B cell (primary cell): Measurements from ENCODE around the gene ESPL1. TPM values are rescaled to one million over a fixed set of nuclear protein-coding genes. Genes with fewer than 3 reads are reported as not detected.

Experiments
- ATAC-seq: fragments of 200-7000 bp; cut with Tn5 transposase; one replicate; pipeline ENCODE4 v1.10.0; 2021; ENCODE audit warnings: low read depth, mild to moderate bottlenecking, moderate number of reproducible peaks, moderate library complexity
- CTCF ChIA-PET: fragments of 350-600 bp; sonication (Branson Sonifier 250); formaldehyde crosslinking; loops from one replicate; lab custom pipeline; 2021; ENCODE audit warnings: antibody characterized with exemption, inconsistent platforms; lab: Charles Lee
- POLR2A ChIA-PET: fragments of 350-600 bp; sonication (Branson Sonifier 250); formaldehyde crosslinking; loops from one replicate; lab custom pipeline; 2021; ENCODE audit warnings: antibody characterized with exemption; lab: Charles Lee
- DNase-seq: peaks from one replicate; pipeline ENCODE4 v3.0.0; 2013
- H2AFZ ChIP-seq: 2 replicates; pipeline ENCODE4 v1.6.1; 2012; ENCODE audit warnings: mild to moderate bottlenecking, low read depth, low read length; ENCODE audit not compliant: insufficient read depth, poor library complexity, severe bottlenecking
- H3K27ac ChIP-seq, 2 donors: 1 replicate in 1 of 2; 2 replicates in 1 of 2; pipeline ENCODE4 v1.5.1; 2012 to 2013; ENCODE audit warnings: low read length in 2 of 2, mild to moderate bottlenecking in 2 of 2, moderate library complexity in 1 of 2
- H3K27me3 ChIP-seq, 4 experiments: fragments of 200-600 bp in 1 of 4; sonication (generic) in 1 of 4; replicated peaks in 1 of 4; 1 replicate in 2 of 4; 2 replicates in 2 of 4; pipeline versions ENCODE4 v1.6.1 to v1.7.0; 2013 to 2016; ENCODE audit warnings: low read length in 3 of 4, mild to moderate bottlenecking in 2 of 4, mixed read lengths in 1 of 4, moderate library complexity in 1 of 4; ENCODE audit not compliant: insufficient read depth in 4 of 4, control insufficient read depth in 3 of 4; ENCODE audit errors: control extremely low read depth in 1 of 4
- H3K36me3 ChIP-seq, 2 experiments: replicated peaks in 1 of 2; 1 replicate in 1 of 2; 2 replicates in 1 of 2; pipeline versions ENCODE4 v1.6.1 to v1.7.1; 2013; ENCODE audit warnings: low read length in 1 of 2; ENCODE audit not compliant: insufficient read depth in 2 of 2, control insufficient read depth in 1 of 2; ENCODE audit errors: control extremely low read depth in 1 of 2, extremely low read depth in 1 of 2
- H3K4me1 ChIP-seq, 2 donors: fragments of 200-600 bp in 1 of 2; sonication (generic) in 1 of 2; 1 replicate in 1 of 2; 2 replicates in 1 of 2; pipeline versions ENCODE4 v1.5.1 to v1.6.1; 2013 to 2017; ENCODE audit warnings: low read length in 2 of 2; ENCODE audit not compliant: control insufficient read depth in 2 of 2, insufficient read depth in 2 of 2
- H3K4me2 ChIP-seq: replicated peaks from 2 replicates; pipeline ENCODE3; 2012; ENCODE audit warnings: mild to moderate bottlenecking, low read depth, low read length; ENCODE audit not compliant: poor library complexity, severe bottlenecking
- H3K4me3 ChIP-seq, 5 experiments: fragments of 200-600 bp in 1 of 5; sonication (generic) in 1 of 5; 1 replicate in 3 of 5; 2 replicates in 2 of 5; pipeline versions ENCODE4 v1.5.1 to v1.7.0; 2011 to 2016; ENCODE audit warnings: low read length in 4 of 5, mild to moderate bottlenecking in 4 of 5, low read depth in 2 of 5, control low read depth in 1 of 5, moderate library complexity in 1 of 5; ENCODE audit not compliant: insufficient read depth in 1 of 5; ENCODE audit errors: control extremely low read depth in 1 of 5, extremely low read depth in 1 of 5
- H3K79me2 ChIP-seq: fragments of 200-600 bp; sonication (generic); one replicate; pipeline ENCODE4 v1.6.0; 2016; ENCODE audit warnings: low read length; ENCODE audit not compliant: control insufficient read depth, insufficient read depth
- H3K9ac ChIP-seq: fragments of 200-600 bp; sonication (generic); 2 replicates; pipeline ENCODE4 v1.6.1; 2017; ENCODE audit warnings: mild to moderate bottlenecking, low read length, moderate library complexity
- H3K9me3 ChIP-seq, 3 donors: one replicate each; pipeline versions ENCODE4 v1.6.1 to v1.7.1; 2013; ENCODE audit warnings: low read length in 2 of 3; ENCODE audit not compliant: control insufficient read depth in 2 of 3, insufficient read depth in 1 of 3; ENCODE audit errors: control extremely low read depth in 1 of 3
- H4K20me1 ChIP-seq: 2 replicates; pipeline ENCODE4 v1.6.0; 2012; ENCODE audit warnings: mild to moderate bottlenecking, low read length; ENCODE audit not compliant: insufficient read depth, control insufficient read depth, poor library complexity, severe bottlenecking
- H3K27ac Mint-ChIP-seq: one replicate; pipeline ENCODE4 v1.8.0; 2021; ENCODE audit warnings: mixed read lengths
- H3K27me3 Mint-ChIP-seq: one replicate; pipeline ENCODE4 v1.8.0; 2021; ENCODE audit warnings: mixed read lengths
- H3K4me1 Mint-ChIP-seq: one replicate; pipeline ENCODE4 v1.8.0; 2021; ENCODE audit warnings: mixed read lengths
- H3K4me3 Mint-ChIP-seq: one replicate; pipeline ENCODE4 v1.8.0; 2021; ENCODE audit warnings: mixed read lengths
- H3K9me3 Mint-ChIP-seq: one replicate; pipeline ENCODE4 v1.8.0; 2022; ENCODE audit warnings: mixed read lengths; ENCODE audit not compliant: insufficient read depth
- EZH2 ChIP-seq: IDR thresholded peaks from 2 replicates; pipeline ENCODE4 v1.6.1; 2012; ENCODE audit warnings: borderline replicate concordance, low read depth, mild to moderate bottlenecking, moderate library complexity, low read length; ENCODE audit not compliant: insufficient read depth, poor library complexity, severe bottlenecking
- WGBS: methylation state at CpG from one replicate; pipeline ENCODE4 v1.1.5; 2013; ENCODE audit warnings: missing lambda C conversion rate; ENCODE audit not compliant: insufficient coverage; 5-methylcytosine and 5-hydroxymethylcytosine counted together
- intact Hi-C: fragments of 100-400 bp; cut with micrococcal nuclease; formaldehyde crosslinking; loops from one replicate; pipeline ENCODE4 v1.10.0; 2022
- polyA plus RNA-seq: library from polyadenylated mRNA; depleted of rRNA; stranded (reverse); fragments of >200 nt; gene quantifications from 2 replicates; pipeline ENCODE4 v1.2.3, GENCODE V29; 2012
- total RNA-seq, 2 donors: library from RNA; stranded (reverse); fragments of 120-200 nt in 1 of 2; gene quantifications; 1 replicate in 1 of 2; 2 replicates in 1 of 2; pipeline versions ENCODE4 v1.2.3 to v1.2.4, GENCODE V29; 2013 to 2022
- TF ChIP-seq, protein P1 (sequence below): fragments of 200-600 bp; IDR thresholded peaks from one replicate; pipeline ENCODE4 v1.8.0; 2022; ENCODE audit warnings: antibody characterized with exemption, mild to moderate bottlenecking

The ESPL1 gene
- total and polyA plus RNA-seq, 2 donors (not counting 1 experiment from before 2014, with no cell fraction given): 0.88 to 2.4 TPM

DNA sequence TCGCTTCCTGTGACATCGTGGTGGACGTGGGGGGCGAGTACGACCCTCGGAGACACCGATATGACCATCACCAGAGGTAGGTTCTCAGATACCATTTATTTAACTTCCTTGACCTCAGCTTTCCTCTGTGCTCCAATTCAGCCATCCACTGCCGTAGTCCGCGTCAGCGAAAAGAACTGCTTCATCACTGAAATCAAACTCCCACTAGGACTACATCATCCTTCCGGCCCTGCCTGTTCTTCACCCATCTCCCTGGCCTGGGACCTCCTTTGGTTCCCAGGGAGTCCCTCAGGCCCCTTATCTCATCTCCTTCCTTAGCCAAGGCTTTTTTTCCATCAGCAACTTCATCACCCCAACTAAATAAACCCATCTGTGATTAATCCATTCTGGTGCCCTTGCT lies 32.1 kb downstream of the ESPL1 start:
- Histone ChIP-seq H4K20me1 (peaks cover 35% of the 10 kb centered on the region), H3K9ac (peak overlapping the region; percentile 93), H3K9me3 (no peaks in the 10 kb centered on the region), H3K4me3 (peak overlapping the region; percentile 71 to 94 (median 83)), H3K79me2 (peaks cover 67% of the 10 kb centered on the region), H3K4me1 (peaks cover 26 to 45% of the 10 kb centered on the region in 2 donors), H2AFZ (peak overlapping the region; percentile 86), H3K27me3 (no peaks in the 10 kb centered on the region), H3K27ac (peak overlapping the region; percentile 65 to 74), H3K36me3 (peaks cover 5 to 47% of the 10 kb centered on the region in 2 experiments), H3K4me2 (peak overlapping the region; percentile 91)
- Mint-ChIP-seq H3K27me3 (no peaks in the 10 kb centered on the region), H3K9me3 (no peaks in the 10 kb centered on the region), H3K27ac (peak overlapping the region; percentile 99), H3K4me3 (peak overlapping the region; percentile 100), H3K4me1 (peaks cover 64% of the 10 kb centered on the region)
- DNase-seq (no peak), ATAC-seq (no peak)
- CTCF ChIA-PET: interaction anchor here (1.3 to 24.0 kb wide), 3 partner anchors 21 to 87 kb away, joined by 6 to 721 read pairs (median 207); partner anchors contain the start of genes AAAS, ESPL1 and ITGB7
- intact Hi-C loops: no loop called here
- 4% methylated on average over 12 of the region's 12 CpGs for WGBS
- TF ChIP-seq, protein P1, sequence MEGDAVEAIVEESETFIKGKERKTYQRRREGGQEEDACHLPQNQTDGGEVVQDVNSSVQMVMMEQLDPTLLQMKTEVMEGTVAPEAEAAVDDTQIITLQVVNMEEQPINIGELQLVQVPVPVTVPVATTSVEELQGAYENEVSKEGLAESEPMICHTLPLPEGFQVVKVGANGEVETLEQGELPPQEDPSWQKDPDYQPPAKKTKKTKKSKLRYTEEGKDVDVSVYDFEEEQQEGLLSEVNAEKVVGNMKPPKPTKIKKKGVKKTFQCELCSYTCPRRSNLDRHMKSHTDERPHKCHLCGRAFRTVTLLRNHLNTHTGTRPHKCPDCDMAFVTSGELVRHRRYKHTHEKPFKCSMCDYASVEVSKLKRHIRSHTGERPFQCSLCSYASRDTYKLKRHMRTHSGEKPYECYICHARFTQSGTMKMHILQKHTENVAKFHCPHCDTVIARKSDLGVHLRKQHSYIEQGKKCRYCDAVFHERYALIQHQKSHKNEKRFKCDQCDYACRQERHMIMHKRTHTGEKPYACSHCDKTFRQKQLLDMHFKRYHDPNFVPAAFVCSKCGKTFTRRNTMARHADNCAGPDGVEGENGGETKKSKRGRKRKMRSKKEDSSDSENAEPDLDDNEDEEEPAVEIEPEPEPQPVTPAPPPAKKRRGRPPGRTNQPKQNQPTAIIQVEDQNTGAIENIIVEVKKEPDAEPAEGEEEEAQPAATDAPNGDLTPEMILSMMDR: no peak
- TF ChIP-seq EZH2: no peak
- POLR2A ChIA-PET: interaction anchor here (0.9 to 3.3 kb wide), 5 partner anchors 13 to 80 kb away, joined by 3 to 19 read pairs (median 4); partner anchors contain the start of genes AAAS and ESPL1

DNA sequence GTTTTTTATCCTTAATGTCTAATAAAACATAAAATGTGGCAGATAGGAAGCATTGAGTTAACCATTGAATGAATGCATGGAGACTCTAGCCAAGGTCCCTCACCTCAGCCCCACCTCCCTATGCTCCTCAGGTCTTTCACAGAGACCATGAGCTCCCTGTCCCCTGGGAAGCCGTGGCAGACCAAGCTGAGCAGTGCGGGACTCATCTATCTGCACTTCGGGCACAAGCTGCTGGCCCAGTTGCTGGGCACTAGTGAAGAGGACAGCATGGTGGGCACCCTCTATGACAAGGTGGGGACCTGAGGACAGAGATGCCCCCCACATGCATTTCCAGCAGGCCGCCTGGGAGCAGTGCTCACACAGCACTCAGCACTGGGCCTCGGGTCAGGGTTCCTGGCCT lies 34.8 kb downstream of the ESPL1 start:
- Mint-ChIP-seq H3K4me3 (peak overlapping the region; percentile 38), H3K4me1 (peaks cover 39% of the 10 kb centered on the region), H3K9me3 (no peaks in the 10 kb centered on the region), H3K27ac (no peak overlapping the region), H3K27me3 (no peaks in the 10 kb centered on the region)
- ATAC-seq (no peak), DNase-seq (no peak)
- Histone ChIP-seq H4K20me1 (peaks cover 19% of the 10 kb centered on the region), H3K4me1 (peaks cover 13 to 26% of the 10 kb centered on the region in 2 donors), H3K4me3 (no peak overlapping the region), H3K27ac (no peak overlapping the region), H2AFZ (no peak overlapping the region), H3K9me3 (no peaks in the 10 kb centered on the region), H3K4me2 (no peak overlapping the region), H3K36me3 (peaks cover 4 to 60% of the 10 kb centered on the region in 2 experiments), H3K79me2 (peaks cover 53% of the 10 kb centered on the region), H3K27me3 (no peaks in the 10 kb centered on the region), H3K9ac (no peak overlapping the region)
- intact Hi-C loops: no loop called here
- TF ChIP-seq, protein P1: no peak
- TF ChIP-seq EZH2: no peak
- ChIA-PET CTCF (interaction anchor here (19.7 kb wide), 1 partner anchor 19 kb away, joined by 207 read pairs; the partner anchor contains the start of gene AAAS), POLR2A (no interaction called here)
- 95% methylated on average over 4 of the region's 5 CpGs for WGBS
